ENCODE results near the gene TMEM154.

TMEM154 gene

GRCh38 chr4:152708796-152709195, 29.0 kb upstream of the TMEM154 start:
- Mint-ChIP-seq H3K27me3 (ENCODE audit: low read depth) (peaks cover 13% of the 10 kb centered on the region), H3K36me3 (ENCODE audit: low read depth) (no peaks in the 10 kb centered on the region), H3K4me1 (no peaks in the 10 kb centered on the region), H3K27ac (no peak overlapping the region), H3K4me3 (no peak overlapping the region), H3K9me3 (peaks cover 1% of the 10 kb centered on the region)
- TF ChIP-seq, protein P1, sequence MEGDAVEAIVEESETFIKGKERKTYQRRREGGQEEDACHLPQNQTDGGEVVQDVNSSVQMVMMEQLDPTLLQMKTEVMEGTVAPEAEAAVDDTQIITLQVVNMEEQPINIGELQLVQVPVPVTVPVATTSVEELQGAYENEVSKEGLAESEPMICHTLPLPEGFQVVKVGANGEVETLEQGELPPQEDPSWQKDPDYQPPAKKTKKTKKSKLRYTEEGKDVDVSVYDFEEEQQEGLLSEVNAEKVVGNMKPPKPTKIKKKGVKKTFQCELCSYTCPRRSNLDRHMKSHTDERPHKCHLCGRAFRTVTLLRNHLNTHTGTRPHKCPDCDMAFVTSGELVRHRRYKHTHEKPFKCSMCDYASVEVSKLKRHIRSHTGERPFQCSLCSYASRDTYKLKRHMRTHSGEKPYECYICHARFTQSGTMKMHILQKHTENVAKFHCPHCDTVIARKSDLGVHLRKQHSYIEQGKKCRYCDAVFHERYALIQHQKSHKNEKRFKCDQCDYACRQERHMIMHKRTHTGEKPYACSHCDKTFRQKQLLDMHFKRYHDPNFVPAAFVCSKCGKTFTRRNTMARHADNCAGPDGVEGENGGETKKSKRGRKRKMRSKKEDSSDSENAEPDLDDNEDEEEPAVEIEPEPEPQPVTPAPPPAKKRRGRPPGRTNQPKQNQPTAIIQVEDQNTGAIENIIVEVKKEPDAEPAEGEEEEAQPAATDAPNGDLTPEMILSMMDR (IDR thresholded peaks at IDR 0.05; ENCODE audit: unreplicated experiment in 3 of 3), result no peak

GRCh38 chr4:152708361-152708760, 28.6 kb upstream of the TMEM154 start:
- Mint-ChIP-seq H3K9me3 (peaks cover 5% of the 10 kb centered on the region), H3K27me3 (ENCODE audit: low read depth) (peaks cover 13% of the 10 kb centered on the region), H3K27ac (no peak overlapping the region), H3K4me1 (no peaks in the 10 kb centered on the region), H3K4me3 (no peak overlapping the region), H3K36me3 (ENCODE audit: low read depth) (no peaks in the 10 kb centered on the region)
- TF ChIP-seq, protein P1 (IDR thresholded peaks at IDR 0.05; ENCODE audit: unreplicated experiment in 3 of 3), result no peak

DNA sequence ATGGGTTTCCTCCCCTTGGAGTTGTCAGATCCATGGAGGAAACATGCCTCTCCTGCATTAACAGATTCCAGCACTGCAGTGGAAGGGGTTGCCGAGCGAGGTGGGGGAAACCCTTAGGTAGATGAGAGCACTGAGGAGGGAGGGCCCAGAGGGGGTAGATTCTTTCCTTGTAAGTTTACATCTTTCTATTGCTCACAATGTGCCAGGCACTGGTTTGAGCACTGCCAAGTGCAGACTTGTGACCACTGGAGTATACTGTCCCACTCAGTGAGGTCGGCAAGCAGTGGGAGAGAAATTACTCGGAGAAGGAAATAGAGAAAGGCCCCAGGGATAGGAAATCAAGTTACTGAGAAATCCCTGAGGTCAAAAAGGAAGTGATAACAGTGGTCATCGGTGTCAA, 27.8 kb upstream of the TMEM154 start:
- Mint-ChIP-seq H3K27ac (no peak overlapping the region), H3K9me3 (peaks cover 8% of the 10 kb centered on the region), H3K36me3 (ENCODE audit: low read depth) (no peaks in the 10 kb centered on the region), H3K27me3 (ENCODE audit: low read depth) (peaks cover 13% of the 10 kb centered on the region), H3K4me3 (no peak overlapping the region), H3K4me1 (no peaks in the 10 kb centered on the region)
- TF ChIP-seq, protein P1 (IDR thresholded peaks at IDR 0.05; ENCODE audit: unreplicated experiment in 3 of 3), result no peak

DNA sequence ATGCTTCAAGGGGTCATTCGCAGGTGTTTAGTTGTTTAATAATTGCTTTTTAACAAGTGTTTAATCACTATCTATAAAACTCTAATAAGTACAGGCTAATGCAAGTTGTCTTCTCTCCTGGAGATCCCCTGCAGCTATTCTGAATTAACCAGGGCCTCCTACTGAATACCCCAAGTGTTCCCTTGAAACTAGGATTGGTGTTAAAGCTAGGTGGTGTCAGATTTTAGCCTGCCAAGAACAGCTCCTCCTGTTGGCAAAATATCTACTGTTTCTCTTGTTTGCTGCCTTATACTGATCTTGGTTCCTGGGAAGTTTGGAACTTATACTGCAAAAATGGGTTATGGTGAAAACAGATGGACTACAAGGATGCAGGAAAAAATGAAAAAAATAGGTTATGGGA, 26.1 kb upstream of the TMEM154 start:
- Mint-ChIP-seq H3K9me3 (peaks cover 8% of the 10 kb centered on the region), H3K27me3 (ENCODE audit: low read depth) (peaks cover 27% of the 10 kb centered on the region), H3K4me1 (no peaks in the 10 kb centered on the region), H3K36me3 (ENCODE audit: low read depth) (no peaks in the 10 kb centered on the region), H3K27ac (no peak overlapping the region), H3K4me3 (no peak overlapping the region)
- TF ChIP-seq, protein P1 (IDR thresholded peaks at IDR 0.05; ENCODE audit: unreplicated experiment in 3 of 3), result no peak

GRCh38 chr4:152704788-152705187, 25.0 kb upstream of the TMEM154 start:
- Mint-ChIP-seq H3K4me3 (no peak overlapping the region), H3K27ac (no peak overlapping the region), H3K9me3 (peaks cover 8% of the 10 kb centered on the region), H3K27me3 (ENCODE audit: low read depth) (peaks cover 28% of the 10 kb centered on the region), H3K4me1 (peaks cover 8% of the 10 kb centered on the region), H3K36me3 (ENCODE audit: low read depth) (no peaks in the 10 kb centered on the region)
- TF ChIP-seq, protein P1 (IDR thresholded peaks at IDR 0.05; ENCODE audit: unreplicated experiment in 3 of 3), result no peak

GRCh38 chr4:152700151-152700550, 20.4 kb upstream of the TMEM154 start:
- TF ChIP-seq, protein P1 (IDR thresholded peaks at IDR 0.05; ENCODE audit: unreplicated experiment in 3 of 3), result no peak
- H3K4me1 Mint-ChIP-seq, result peaks cover 8% of the 10 kb centered on the region
- no peak overlapping the region for H3K27ac Mint-ChIP-seq
- H3K27me3 Mint-ChIP-seq (ENCODE audit: low read depth), result peaks cover 21% of the 10 kb centered on the region
- H3K4me3 Mint-ChIP-seq, result no peak overlapping the region
- no peaks in the 10 kb centered on the region for H3K36me3 Mint-ChIP-seq (ENCODE audit: low read depth)
- peaks cover 8% of the 10 kb centered on the region for H3K9me3 Mint-ChIP-seq
